Small intestine (tissue), 7 donors: Measurements from ENCODE around the gene HOXC5. TPM values are rescaled to one million over a fixed set of nuclear protein-coding genes. Genes with fewer than 3 reads are reported as not detected.
A peak's percentile ranks its signal among the peaks of the same experiment; 100 is the strongest.

Experiments used
- DNase-seq, 2 donors: peaks; one replicate each; pipeline versions ENCODE4 v3.0.0 to v3.0.0-alpha.2; 2013
- FAIRE-seq: peaks from 2 replicates; lab custom pipeline; 2012; peaks lifted over from hg19 to GRCh38; lab: Jason Lieb, UNC
- H3K27ac ChIP-seq, 3 donors: one replicate each; pipeline ENCODE4 v1.5.1; 2013; ENCODE audit warnings: low read length in 2 of 3, mild to moderate bottlenecking in 2 of 3, control low read depth in 1 of 3, inconsistent platforms in 1 of 3, low read depth in 1 of 3, moderate library complexity in 1 of 3
- H3K27me3 ChIP-seq, 3 donors: one replicate each; pipeline ENCODE4 v1.6.1; 2013; ENCODE audit warnings: low read length in 3 of 3, inconsistent platforms in 1 of 3; ENCODE audit not compliant: control insufficient read depth in 3 of 3, insufficient read depth in 3 of 3
- H3K36me3 ChIP-seq, 3 donors: one replicate each; pipeline ENCODE4 v1.6.1; 2013; ENCODE audit warnings: low read length in 3 of 3, inconsistent platforms in 1 of 3, low read depth in 1 of 3, mild to moderate bottlenecking in 1 of 3, moderate library complexity in 1 of 3; ENCODE audit not compliant: control insufficient read depth in 3 of 3, insufficient read depth in 2 of 3
- H3K4me1 ChIP-seq, 3 donors: one replicate each; pipeline ENCODE4 v1.6.1; 2013; ENCODE audit warnings: low read length in 2 of 3, inconsistent platforms in 1 of 3, low read depth in 1 of 3, mild to moderate bottlenecking in 1 of 3, moderate library complexity in 1 of 3; ENCODE audit not compliant: control insufficient read depth in 3 of 3, insufficient read depth in 2 of 3
- H3K4me3 ChIP-seq, 3 donors: one replicate each; pipeline ENCODE4 v1.5.1; 2013; ENCODE audit warnings: low read length in 3 of 3, control low read depth in 1 of 3, inconsistent platforms in 1 of 3, low read depth in 1 of 3, mild to moderate bottlenecking in 1 of 3, moderate library complexity in 1 of 3
- H3K9me3 ChIP-seq, 2 donors: one replicate each; pipeline ENCODE4 v1.6.1; 2013; ENCODE audit warnings: low read depth in 1 of 2, low read length in 1 of 2; ENCODE audit not compliant: control insufficient read depth in 2 of 2, insufficient read depth in 1 of 2
- WGBS, 3 donors: extraction: QIAGEN DNeasy Blood & Tissue Kit; methylation state at CpG; one replicate each; pipeline ENCODE4 v1.1.7; 2013; 5-methylcytosine and 5-hydroxymethylcytosine counted together
- polyA plus RNA-seq, 4 donors: library from polyadenylated mRNA; stranded (reverse) in 3 of 4; unstranded in 1 of 4; fragments of 200-250 nt in 3 of 4; fragments of 120-200 nt in 1 of 4; gene quantifications; one replicate each; pipeline versions ENCODE4 v1.2.1 to v1.2.3, GENCODE V29; 2013
- donor health status: healthy with polysubstance abuse.
- donor health status: control.
- donor health status: control.
- donor health status: Bipolar disorder and iron deficiency.
- donor health status: healthy.

The HOXC5 gene
- polyA plus RNA-seq, 4 donors, result 0.63 to 0.65 TPM; not detected in 2

DNA sequence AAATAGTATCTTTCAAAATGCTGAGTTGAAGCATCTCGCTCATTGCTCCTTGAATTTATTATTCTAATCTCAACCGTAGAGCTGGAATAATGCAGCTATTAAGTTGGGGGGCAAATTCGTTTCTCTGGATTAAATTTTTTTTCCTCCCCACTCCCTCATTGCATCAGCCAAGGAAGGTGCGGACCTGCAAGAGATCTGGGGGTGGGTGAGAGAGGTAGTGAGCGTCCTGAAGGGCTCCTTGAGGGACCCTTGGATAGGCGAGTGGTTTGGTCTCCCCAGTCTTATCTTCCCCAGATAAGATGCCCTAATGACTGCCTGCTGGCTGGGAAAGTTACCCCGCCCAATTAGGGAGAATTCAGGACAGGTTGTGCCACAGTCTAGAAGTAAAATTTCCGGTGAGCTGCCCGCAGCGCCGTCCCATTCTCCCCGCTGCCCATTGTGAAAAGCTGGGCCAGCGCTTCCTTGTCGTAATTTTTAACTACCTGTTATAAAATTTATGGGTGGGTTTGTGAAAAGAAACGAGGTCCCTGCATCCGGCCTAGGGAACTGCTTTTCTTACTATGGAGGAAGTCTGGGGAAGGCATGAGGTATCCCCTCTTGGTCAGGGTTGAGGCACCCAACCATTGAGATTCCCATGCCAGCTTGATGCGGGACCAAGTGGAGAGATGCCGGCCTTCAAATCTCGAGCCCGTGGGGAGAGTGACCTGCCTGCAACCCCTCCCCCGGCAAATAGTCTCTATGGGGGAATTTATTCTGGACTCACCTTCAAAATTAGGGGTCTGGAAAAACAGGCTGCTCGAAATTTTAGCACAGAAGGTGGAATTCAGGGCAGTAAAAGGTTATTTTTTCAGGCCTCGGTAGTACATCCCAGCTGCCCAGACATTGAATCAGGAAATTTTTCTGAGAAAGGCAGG is 17.6 kb upstream of the HOXC5 start:
- Histone ChIP-seq H3K36me3 (no peaks in the 10 kb centered on the region), H3K4me3 (no peak overlapping the region), H3K9me3 (peaks cover 0 to 3% of the 10 kb centered on the region in 2 donors), H3K27ac (no peak overlapping the region), H3K4me1 (peaks cover 0 to 35% (median 2%) of the 10 kb centered on the region in 3 donors), H3K27me3 (peaks cover 6 to 95% (median 55%) of the 10 kb centered on the region in 3 donors)
- WGBS, 3 donors, result 10 to 16% (median 12%) methylated on average over 23 of the region's 23 CpGs
- FAIRE-seq (no peak), DNase-seq (no peak)

DNA sequence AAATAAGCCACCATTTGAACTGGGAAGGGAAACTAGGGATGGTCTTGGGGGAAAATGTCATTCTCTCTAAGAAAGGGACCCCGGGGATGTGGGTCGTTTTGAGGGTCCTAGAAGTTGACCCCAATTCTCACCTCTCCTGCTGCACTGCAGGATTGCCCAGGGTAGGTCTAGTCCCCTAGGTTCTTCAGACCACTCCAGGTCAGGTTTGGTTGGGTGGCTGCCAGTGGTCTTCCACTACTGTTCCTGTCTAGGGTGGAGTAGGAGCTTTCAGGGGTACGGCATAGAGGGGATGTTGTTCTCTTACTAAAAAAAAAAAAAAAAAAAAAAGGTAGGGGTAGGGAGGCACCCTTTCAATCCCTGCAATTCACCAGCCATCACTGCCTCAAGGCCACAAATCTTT is 16.8 kb upstream of the HOXC5 start:
- Histone ChIP-seq H3K4me1 (peaks cover 0 to 33% (median 2%) of the 10 kb centered on the region in 3 donors), H3K4me3 (peak overlapping the region in 1 of 3 donors; percentile 33), H3K27ac (no peak overlapping the region), H3K27me3 (peaks cover 6 to 95% (median 49%) of the 10 kb centered on the region in 3 donors), H3K36me3 (no peaks in the 10 kb centered on the region), H3K9me3 (peaks cover 0 to 3% of the 10 kb centered on the region in 2 donors)
- 23 to 25% (median 24%) methylated on average over 3 of the region's 3 CpGs for WGBS, 3 donors
- no peak for FAIRE-seq
- DNase-seq, result no peak

DNA sequence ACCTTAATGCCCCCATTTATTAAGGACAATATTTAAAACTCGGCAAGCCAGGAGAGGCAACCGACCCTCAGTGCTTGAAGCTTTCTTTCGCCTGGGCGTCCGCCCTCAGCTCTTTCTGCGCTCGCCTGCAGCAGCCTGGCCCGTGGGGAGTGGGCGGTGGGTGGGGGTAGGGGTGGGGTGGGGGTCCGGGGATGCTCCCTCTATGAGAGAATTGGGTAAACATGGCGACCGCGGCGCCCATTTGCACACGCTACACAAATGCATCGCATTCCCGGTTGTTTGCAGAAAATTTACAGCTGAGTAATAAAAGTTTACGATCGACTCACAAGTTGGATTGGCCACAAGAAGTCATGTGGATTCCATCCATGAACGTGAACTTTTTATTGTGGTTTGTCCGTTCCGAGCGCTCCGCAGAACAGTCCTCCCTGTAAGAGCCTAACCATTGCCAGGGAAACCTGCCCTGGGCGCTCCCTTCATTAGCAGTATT is 16.3 kb upstream of the HOXC5 start:
- H3K4me3 ChIP-seq, result peak overlapping the region in 1 of 3 donors; percentile 67
- H3K27me3 ChIP-seq, result peaks cover 6 to 95% (median 48%) of the 10 kb centered on the region in 3 donors
- DNase-seq (peak; percentile 50 to 82), FAIRE-seq (no peak)
- H3K36me3 ChIP-seq, result no peaks in the 10 kb centered on the region
- H3K27ac ChIP-seq, result peak overlapping the region in 1 of 3 donors; percentile 82
- WGBS, 3 donors, result 2 to 5% (median 4%) methylated on average over 24 to 25 of the region's 25 CpGs
- H3K4me1 ChIP-seq, result peaks cover 0 to 32% (median 2%) of the 10 kb centered on the region in 3 donors
- peaks cover 0 to 3% of the 10 kb centered on the region in 2 donors for H3K9me3 ChIP-seq

DNA sequence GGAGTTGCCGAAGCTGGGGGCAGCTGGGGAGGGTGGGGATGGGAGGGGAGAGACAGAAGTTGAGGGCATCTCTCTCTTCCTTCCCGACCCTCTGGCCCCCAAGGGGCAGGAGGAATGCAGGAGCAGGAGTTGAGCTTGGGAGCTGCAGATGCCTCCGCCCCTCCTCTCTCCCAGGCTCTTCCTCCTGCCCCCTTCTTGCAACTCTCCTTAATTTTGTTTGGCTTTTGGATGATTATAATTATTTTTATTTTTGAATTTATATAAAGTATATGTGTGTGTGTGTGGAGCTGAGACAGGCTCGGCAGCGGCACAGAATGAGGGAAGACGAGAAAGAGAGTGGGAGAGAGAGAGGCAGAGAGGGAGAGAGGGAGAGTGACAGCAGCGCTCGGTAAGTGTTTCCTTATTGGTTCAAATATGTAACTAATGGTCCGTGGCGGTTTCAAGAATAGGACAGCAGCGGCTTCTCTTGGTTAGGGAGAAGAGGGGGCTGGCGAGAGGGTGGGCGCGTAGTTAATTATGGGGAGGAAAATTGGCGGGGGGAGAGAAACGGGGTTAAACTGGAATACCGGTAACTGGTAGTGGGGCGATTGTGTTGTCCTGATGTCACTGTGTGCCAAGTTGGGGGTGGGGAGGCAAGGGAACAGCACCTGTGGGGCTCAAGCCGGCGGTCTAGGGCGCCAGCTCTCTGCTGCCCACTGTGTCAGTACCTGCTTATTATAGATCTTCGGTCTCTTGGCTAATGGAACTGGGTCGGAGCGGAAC is 15.6 kb upstream of the HOXC5 start:
- Histone ChIP-seq H3K27ac (peak overlapping the region in 1 of 3 donors; percentile 82), H3K27me3 (peaks cover 6 to 98% (median 48%) of the 10 kb centered on the region in 3 donors), H3K4me3 (peak overlapping the region in 2 of 3 donors; percentile 50 to 67), H3K9me3 (peaks cover 0 to 3% of the 10 kb centered on the region in 2 donors), H3K36me3 (no peaks in the 10 kb centered on the region), H3K4me1 (peaks cover 0 to 32% (median 2%) of the 10 kb centered on the region in 3 donors)
- no peak for DNase-seq
- WGBS, 3 donors, result 2 to 3% (median 3%) methylated on average over 21 to 24 of the region's 24 CpGs
- FAIRE-seq, result no peak

DNA sequence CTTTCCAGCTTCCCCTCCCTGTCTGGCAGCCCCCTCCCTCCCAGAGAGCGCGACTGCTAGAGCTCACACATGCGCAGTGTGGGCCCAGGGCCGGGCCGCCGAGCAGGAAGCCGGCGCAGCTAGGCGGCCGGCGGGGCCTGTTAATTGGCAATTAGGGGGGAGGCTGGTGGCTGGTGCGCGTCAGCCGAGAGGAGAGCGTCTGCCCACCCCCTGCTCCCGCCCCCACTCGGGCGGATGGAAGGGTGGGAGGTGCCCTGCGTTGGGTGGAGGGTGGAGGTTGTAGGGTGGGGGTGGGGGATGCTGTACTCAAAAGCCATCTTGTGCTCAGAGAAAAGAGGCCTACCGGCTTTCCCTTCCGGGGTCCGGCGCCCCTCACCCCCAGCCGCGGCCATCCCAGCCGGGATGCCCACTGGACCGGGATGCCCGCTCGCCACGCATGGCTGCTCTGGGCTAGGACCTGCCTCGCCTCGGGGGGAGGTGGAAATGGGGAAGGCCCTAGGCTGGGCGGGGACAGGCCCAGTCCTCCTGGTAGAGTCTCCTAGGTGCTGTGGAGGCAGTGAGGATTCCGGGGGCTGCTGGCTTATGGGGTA is 14.9 kb upstream of the HOXC5 start:
- Histone ChIP-seq H3K27me3 (peaks cover 6 to 96% (median 47%) of the 10 kb centered on the region in 3 donors), H3K27ac (peak overlapping the region; percentile 5 to 89 (median 82)), H3K4me3 (peak overlapping the region in 2 of 3 donors; percentile 50 to 67), H3K9me3 (peaks cover 0 to 3% of the 10 kb centered on the region in 2 donors), H3K36me3 (no peaks in the 10 kb centered on the region), H3K4me1 (peaks cover 0 to 32% (median 2%) of the 10 kb centered on the region in 3 donors)
- 1 to 3% (median 3%) methylated on average over 22 to 34 of the region's 34 CpGs for WGBS, 3 donors
- FAIRE-seq (no peak), DNase-seq (peak; percentile 59 to 89)

DNA sequence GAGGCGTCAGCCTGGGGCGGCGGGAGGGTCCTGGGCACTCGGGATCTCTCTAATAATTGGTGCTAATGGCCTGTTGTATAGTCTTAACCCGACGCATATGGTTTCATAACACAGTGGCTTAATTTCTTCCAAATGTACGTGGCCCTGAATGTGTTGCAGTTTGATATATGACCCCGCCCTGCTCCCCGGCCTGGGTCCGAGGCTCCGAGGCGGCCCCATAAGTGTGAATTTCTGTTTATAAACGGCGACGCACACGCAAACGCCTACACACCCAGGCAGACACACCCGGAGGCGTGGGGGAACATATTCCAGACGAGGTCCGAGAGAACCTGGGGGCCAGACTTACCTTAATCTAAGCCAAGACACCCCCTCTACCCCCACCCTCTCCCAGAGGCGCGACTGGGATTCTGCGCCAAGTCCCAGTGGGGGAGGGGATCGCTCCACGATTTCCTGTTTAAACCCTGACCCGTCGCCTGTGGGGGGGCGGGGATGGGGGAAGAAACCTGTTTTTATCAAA is 14.3 kb upstream of the HOXC5 start:
- Histone ChIP-seq H3K4me3 (peak overlapping the region in 2 of 3 donors; percentile 50 to 67), H3K27me3 (peaks cover 6 to 96% (median 45%) of the 10 kb centered on the region in 3 donors), H3K4me1 (peaks cover 0 to 32% (median 2%) of the 10 kb centered on the region in 3 donors), H3K36me3 (no peaks in the 10 kb centered on the region), H3K9me3 (peaks cover 0 to 3% of the 10 kb centered on the region in 2 donors), H3K27ac (peak overlapping the region; percentile 5 to 89 (median 82))
- FAIRE-seq (no peak), DNase-seq (peak in 1 of 2 donors; percentile 58)
- 12 to 26% (median 23%) methylated on average over 29 of the region's 29 CpGs for WGBS, 3 donors

DNA sequence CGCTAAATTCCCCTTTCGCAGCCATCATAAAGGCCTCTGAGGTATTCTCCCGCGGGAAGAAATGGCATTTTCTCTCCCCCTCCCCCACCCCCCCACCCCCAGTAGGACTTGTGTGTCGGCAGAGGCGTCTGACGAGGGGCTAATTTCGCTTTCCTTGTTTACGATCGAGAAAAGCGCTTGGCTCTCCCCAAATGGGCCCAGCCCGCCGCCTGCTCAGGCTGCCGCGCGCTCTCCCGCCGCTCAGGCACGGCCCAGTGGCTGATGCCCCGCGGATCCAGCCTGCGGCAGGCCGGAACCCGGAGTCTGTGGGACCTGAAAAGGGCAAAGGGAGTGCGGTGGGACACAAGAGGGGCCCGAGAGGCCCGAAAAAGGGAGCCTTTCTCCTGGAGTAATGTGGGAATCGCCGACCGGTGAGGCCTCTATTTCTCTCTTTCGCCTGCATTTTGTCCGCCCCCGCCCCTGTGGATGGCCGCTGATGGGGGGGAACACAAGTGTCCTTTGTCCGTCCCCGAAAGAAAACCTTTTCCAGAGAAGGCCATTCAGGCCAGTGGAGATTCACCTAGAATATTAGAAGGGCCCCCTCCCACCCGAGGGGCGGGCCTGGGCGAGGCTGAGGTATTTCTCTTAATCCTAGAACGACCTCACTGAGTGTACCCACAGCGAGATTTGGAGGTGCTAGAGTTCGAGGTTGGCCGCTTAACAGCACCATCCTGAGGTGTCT is 13.6 kb upstream of the HOXC5 start:
- Histone ChIP-seq H3K4me3 (peak overlapping the region in 1 of 3 donors; percentile 67), H3K36me3 (no peaks in the 10 kb centered on the region), H3K4me1 (peaks cover 0 to 32% (median 2%) of the 10 kb centered on the region in 3 donors), H3K27ac (peak overlapping the region; percentile 21 to 85 (median 82)), H3K9me3 (peaks cover 0 to 3% of the 10 kb centered on the region in 2 donors), H3K27me3 (peaks cover 5 to 96% (median 46%) of the 10 kb centered on the region in 3 donors)
- FAIRE-seq (no peak), DNase-seq (no peak)
- 39 to 55% (median 53%) methylated on average over 40 to 43 of the region's 43 CpGs for WGBS, 3 donors
